ACHN (cell line): Measurements from ENCODE around the gene ADARB1.

Experiments
- DNase-seq: peaks from one replicate; pipeline ENCODE4 v3.0.0-alpha.2; 2015
- in situ Hi-C: cut with HindIII; loops from 2 replicates; pipeline ENCODE4 v1.10.0; 2017; ENCODE audit warnings: low sequenced_read_pairs, low pct_ligation_motif_present, low pct_unique_long_range_greater_than_20kb

Gene ADARB1

DNA sequence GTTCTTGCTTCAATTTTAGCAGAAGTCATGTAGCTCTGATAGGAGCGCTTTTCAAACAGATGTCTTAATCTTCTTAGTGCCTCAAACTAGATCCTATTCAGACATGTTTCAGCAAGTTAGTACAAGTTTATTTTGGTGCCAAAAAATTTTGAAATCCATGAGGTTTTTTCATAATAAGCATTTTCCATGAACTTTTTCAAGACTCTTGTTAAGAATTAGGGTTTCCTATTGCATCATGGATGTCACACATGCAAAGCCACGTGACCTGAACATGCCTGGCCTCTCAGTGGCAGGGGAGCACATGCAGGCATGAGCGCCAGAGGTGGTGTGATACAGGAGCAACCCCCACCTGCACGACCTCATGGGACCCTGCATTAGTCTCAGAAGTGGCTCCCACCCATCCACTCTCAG lies 145.7 kb downstream of the ADARB1 start:
- in situ Hi-C loops: no loop called here

DNA sequence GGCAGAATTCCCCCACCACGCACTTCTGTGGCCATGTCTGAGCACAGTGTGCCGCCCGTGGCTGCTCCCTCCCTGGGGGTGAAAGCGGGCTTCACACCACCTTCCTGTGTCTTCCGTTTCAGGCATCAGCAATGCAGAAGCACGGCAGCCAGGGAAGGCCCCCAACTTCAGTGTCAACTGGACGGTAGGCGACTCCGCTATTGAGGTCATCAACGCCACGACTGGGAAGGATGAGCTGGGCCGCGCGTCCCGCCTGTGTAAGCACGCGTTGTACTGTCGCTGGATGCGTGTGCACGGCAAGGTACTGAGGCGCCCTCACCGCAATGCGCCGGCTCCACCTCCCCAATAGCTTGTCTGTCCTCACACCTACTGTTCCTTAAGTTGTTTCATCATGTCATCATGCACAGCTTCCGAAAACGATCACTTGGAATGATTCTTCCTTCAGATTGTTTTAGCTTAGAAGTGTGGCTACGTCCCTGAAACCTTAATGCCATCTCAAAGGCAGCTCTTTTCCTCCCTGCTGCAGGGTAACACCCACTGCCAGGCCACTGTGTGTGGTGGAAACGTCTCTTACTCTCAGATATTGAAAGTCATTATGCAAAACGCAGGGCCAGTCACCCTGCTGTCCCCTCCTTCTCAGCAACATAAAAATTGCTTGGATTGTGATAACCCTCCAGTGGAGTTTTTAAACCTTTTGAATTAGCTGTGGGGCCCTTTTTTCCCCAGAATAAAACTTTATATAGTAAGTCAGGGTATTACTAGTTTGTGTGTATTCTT lies 146.5 kb downstream of the ADARB1 start:
- in situ Hi-C loops: no loop called here
- DNase-seq: no peak

More for the DNA sequence above, 145.7 kb downstream of the ADARB1 start:
- DNase-seq: no peak

DNA sequence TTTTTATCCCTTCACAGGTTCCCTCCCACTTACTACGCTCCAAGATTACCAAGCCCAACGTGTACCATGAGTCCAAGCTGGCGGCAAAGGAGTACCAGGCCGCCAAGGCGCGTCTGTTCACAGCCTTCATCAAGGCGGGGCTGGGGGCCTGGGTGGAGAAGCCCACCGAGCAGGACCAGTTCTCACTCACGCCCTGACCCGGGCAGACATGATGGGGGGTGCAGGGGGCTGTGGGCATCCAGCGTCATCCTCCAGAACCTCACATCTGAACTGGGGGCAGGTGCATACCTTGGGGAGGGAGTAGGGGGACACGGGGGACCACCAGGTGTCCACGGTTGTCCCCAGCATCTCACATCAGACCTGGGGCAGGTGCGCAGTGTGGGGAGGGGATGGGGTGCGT lies 147.6 kb downstream of the ADARB1 start:
- DNase-seq: no peak
- in situ Hi-C loops: no loop called here

DNA sequence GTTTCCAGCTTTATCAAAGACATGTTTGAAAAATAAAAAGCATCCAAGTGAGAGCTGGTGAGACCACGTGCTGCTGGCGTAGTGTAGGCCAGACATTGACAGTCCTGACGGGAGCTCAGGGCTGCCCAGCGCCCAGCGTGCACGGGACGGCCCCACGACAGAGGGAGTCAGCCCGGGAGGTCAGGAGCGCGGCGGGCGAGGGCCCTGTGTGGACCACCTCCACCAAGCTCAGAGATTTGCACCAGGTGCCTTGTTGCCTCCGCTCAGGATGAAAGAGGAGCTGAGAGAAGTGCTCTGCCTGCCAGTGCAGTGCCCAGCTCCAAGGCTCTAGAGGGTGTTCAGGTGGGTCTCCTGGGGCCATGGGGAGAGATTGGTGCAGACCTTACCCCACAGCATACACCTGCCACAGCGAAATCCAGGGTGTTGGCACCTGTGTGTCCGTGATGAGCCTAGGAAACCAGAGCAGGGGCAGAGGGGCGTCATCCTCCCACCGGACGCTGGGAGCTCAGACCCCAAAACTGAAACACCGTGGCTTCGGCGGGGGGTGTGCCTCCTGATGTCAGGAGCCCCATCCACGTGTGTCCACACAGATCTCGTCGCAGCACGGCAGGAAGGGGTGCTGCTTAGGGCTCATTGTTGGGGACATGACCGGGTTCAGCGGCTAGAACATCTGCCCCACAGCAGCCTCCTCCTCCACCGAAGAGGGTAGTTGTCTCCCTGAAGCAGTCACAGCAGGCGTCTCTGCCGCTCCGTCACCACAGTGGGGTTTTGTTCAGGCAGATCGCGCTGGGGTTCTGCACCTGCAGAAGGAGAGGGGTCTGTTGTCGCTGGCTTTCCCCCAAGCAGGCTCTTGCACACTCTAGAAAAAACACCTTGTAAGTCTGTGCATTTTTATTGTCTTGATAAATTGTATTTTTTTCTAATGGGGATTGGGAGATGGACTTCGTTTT lies 149.1 kb downstream of the ADARB1 start:
- no peak for DNase-seq
- in situ Hi-C loops: no loop called here

DNA sequence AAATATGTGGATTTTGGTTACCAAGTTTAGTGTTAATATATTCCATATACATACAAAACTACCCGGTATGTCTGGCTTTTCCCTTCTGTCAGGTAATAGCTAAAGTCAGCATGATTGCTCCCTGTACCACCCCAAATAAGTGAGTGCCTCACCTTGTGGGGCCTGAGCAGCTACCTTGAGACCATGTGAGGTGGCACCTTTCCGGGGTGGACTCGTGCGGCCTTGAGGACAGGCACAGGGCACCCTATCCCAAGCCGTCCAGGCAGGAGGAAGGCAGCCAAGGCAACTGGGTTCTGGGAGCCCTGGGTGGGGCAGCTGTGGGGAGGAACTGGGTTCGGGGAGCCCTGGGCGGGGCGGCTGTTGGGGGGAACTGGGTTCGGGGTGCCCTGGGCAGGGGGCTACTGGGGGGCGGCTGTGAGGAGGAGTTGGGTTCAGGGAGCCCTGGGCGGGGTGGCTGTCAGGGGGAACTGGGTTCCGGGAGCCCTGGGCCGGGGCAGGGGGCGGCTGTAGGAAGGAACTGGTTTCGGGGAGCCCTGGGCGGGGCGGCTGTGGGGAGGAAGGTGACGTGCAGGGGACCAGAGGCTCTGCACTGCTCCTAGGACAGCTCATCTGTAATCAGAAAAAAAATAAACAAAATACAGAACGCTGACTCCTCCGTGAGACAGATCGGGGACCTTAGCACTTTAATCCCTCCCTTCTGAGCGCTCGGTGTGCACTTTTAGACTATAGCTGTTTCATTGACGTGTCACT lies 150.0 kb downstream of the ADARB1 start:
- DNase-seq: no peak
- in situ Hi-C loops: no loop called here

DNA sequence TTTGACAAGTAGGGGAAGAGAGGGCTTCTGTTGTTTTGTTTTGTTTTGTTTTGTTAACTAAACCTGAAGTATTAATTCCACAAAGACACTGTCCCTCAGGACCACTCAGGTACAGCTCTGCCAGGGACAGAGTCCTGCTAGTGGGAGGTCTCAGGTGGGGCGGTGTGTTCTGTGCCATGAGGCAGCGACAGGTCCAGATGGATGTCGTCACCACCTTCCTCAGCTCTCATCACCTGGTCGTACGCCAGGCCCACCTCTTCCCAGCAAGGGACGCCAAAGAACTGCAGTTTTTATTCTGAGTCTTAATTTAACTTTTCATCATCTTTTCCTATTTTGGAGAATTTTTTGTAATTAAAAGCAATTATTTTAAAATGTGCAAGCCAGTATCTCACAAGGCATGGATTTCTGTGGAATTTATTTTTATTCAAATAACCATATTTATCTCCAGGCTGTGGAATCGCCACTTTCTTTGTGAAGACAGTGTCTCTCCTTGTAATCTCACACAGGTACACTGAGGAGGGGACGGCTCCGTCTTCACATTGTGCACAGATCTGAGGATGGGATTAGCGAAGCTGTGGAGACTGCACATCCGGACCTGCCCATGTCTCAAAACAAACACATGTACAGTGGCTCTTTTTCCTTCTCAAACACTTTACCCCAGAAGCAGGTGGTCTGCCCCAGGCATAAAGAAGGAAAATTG lies 150.8 kb downstream of the ADARB1 start:
- DNase-seq: no peak
- in situ Hi-C loops: no loop called here

DNA sequence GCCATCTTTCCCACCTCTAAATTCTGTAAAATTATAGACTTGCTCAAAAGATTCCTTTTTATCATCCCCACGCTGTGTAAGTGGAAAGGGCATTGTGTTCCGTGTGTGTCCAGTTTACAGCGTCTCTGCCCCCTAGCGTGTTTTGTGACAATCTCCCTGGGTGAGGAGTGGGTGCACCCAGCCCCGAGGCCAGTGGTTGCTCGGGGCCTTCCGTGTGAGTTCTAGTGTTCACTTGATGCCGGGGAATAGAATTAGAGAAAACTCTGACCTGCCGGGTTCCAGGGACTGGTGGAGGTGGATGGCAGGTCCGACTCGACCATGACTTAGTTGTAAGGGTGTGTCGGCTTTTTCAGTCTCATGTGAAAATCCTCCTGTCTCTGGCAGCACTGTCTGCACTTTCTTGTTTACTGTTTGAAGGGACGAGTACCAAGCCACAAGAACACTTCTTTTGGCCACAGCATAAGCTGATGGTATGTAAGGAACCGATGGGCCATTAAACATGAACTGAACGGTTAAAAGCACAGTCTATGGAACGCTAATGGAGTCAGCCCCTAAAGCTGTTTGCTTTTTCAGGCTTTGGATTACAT lies 151.5 kb downstream of the ADARB1 start:
- in situ Hi-C loops: no loop called here
- DNase-seq: no peak

DNA sequence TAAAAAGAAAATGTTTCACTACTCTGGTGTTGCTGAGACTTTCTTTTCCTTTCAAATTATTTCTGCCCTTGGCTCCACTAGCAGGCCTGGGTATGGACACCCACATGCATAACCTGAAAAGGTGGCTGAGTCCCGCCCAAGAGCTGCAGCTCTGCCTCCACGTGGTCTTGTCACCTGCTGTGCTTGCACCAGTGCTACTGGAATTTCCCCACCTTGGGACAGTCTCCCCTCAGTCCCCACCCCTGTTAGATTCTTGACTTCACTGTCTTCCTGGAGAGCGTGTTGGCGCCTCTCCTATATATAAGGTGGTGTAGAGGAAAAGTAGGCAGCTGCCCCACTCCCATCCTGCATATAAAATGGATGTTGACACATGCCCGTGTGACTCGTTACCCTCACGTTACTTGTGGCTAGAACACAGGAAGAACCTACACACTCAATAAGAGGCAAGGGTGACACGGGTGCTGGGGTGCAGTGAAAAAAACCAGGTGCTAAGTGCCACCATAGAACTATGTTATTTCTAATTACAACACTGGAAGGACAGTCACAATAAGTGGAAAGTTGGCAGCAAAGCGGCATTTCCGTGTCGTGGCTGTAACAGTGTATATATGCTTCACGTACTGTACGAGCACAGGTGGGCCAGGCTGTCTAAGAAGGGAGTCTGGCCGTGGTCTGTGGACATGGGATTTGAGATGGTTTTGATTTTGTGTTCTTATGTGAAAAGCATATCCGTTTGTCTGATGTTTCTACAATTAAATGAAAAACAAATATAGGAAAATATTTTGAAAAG lies 152.4 kb downstream of the ADARB1 start:
- in situ Hi-C loops: no loop called here
- DNase-seq: peak; percentile 26

DNA sequence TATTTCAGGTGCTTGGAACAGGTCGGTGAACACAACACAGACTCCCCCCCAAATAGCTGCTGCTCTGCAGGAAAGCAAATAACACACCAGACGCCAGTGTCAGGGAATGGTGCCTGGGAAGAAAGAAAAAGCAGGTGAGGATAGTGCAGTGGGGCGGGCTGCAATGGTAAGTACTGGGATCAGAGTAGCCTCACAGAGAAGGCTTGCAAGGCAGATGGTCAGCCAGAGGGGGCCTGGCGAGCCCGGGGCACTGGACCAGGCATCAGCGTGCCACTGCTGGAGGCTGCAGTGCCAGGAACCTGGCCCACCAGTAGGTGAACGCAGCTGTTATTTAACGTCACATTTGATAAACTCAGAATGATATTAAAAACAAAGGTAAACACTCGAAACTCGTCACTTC lies 153.4 kb downstream of the ADARB1 start:
- no peak for DNase-seq
- in situ Hi-C loops: no loop called here

DNA sequence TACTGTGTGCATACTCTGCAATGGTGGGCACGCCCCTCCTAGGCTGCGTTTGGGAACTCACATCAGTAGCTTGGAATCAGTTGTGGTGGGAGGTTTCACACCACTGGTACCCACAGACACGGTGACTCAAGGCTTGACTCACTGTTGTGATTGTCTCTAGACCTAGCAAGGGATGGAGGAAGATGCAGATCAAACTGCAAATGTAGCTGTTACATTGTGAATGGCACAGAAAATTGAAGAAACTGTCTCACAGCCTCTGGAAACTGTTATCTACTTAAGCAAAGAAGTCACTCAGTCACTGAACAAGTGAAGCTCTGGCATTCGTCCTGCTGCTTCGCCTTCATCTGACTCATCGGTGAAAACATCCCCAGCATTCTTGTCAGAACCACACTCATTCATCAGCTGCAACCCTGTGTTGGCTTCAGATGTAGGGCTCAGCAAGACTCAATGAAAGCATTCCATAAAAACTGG lies 153.8 kb downstream of the ADARB1 start:
- DNase-seq: peak; percentile 88
- in situ Hi-C loops: no loop called here

DNA sequence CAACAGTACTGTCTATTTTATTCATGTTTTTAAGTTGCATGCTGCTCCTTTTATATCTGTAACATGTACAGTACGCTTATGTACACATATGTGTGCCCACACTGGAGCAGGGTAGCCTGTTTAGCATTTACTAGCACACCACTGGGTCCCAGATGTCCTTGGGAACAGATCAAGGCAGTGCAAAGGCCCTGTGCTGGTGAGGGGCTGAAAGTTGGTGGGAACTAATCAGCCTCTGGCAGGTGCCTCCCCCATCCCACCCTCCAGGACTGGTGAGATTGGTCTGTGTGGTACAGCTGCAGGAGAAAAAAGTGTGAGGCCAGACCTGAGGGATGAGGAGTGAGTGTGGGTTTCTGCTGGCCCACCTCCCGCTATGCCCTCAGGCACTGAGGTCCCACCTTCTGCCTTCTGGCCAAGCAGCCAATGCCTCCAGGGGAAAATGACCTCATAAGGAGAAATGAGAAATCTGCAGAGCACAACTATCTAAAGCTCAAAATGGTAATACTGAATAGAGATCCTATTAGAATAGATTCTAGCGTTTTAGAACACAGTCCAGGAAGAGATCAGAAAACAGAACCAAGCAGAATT lies 154.4 kb downstream of the ADARB1 start:
- in situ Hi-C loops: no loop called here
- DNase-seq: no peak

DNA sequence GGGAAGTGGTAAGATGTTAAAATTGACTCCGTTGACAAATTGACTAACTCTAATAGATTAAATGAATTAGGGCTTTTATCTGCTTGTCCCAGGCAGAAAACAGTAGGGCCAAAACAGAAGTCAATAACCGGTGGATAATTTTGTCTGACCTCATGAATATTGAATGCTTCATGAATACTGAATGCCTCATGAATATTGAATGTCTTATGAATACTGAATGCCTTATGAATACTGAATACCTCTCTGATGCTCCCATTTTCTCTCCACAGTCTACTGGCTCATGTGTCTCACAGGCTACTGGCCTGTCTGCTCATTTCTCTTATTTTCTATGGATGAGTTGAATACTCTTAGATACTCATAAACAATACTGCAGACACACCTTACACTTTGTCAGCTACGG lies 157.3 kb downstream of the ADARB1 start:
- in situ Hi-C loops: no loop called here

DNA sequence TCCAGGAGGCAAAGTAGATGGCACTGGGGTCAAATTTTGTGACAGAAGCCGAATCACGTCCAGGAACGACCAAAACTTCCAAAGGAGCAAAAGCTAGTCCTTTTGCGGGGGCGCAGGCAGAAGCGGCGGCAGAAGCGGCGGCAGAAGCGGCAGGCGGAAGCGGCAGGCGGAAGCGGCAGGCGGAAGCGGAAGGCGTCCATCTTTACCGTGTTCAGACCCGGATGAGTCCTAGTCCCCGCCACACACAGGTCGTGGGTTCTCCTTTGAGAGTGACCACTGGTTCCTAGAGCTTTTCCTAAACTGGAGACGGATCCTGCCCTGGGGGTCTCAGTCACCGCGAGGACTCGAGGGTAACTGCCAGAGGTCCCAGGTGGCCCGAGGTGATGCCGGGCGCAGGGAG lies 159.7 kb downstream of the ADARB1 start:
- no peak for DNase-seq
- in situ Hi-C loops: no loop called here

More for the DNA sequence above, 157.3 kb downstream of the ADARB1 start:
- DNase-seq: no peak

DNA sequence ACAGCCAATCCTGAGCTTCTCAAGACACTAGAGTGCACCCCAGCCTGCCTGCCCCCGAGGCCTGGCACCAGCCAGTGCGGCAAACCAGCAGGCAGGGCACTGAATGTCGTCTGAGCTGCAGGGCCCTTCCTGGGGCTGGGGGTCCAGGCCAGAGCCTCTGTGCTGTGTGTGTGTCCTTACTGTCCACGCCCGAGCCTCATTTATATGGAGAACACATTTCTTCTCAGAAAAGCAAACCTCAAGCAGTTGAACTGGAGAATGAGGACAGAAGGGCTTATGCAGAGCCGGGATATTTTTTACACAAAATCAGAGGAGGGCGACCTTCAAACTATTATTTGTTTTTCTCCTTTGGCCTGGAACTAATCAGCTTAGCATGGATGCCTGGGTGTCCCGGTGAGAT lies 160.6 kb downstream of the ADARB1 start:
- in situ Hi-C loops: no loop called here
- no peak for DNase-seq

DNA sequence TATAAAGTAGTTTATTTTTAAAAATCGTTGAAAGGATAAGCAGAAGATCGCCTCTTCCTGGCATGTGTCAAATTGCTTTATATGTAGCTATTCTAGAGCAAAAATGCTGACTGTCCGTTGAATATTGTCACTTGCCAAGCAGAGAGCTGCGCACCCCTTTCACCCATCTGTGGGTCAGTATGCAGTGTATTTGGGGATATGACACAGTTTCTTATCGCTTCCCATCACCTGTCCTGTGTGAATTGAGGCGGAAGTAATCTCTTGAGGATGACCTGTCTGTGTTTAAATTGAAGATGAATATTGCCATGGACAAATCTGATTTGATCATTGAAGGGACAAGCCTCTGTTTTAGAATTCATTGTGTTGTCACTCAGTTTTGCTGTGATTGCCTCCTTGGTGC lies 161.1 kb downstream of the ADARB1 start:
- in situ Hi-C loops: no loop called here
- DNase-seq: no peak

DNA sequence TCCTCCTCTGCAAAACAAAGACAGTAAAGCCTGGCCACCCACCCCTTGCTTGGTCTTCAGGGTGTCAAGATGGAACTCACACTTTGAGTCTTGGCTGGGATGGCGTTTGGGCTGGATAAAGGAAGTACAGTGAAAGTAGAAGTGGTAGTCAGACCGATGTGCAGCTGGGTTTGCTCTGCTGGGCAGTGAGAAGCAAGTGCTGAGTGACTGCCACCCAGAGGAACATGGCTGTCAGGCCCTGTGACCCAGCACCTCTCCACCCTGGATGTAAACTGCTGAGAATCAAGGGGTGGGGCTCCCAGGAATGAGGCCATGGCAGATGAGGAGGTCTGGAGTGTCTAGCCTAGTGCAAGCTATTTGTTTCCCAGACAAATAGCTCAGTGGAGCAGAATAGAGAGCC lies 162.1 kb downstream of the ADARB1 start:
- DNase-seq: no peak
- in situ Hi-C loops: no loop called here

DNA sequence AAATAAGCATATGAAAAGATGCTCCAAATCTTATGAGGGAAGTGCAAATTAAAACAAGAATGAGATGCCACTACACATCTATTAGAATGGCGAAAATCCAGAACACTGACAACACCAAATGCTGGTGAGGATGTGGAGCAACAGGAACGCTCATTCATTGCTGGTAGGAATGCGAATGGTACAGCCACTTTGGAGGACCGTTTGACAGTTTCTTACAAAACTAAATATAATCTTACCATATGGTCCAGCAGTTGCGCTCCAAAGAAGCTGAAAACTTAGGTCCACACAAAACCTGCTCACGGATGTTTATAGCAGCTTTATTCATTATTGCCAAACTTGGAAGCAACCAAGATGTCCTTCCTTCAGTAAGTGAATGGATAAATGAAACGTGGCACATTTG lies 163.0 kb downstream of the ADARB1 start:
- in situ Hi-C loops: no loop called here
- DNase-seq: no peak
